ENCODE data around the gene PIN4. TPM values are rescaled to one million over a fixed set of nuclear protein-coding genes. Genes with fewer than 3 reads are reported as not detected.

The PIN4 gene
- polyA plus RNA-seq, 1 donor from 2014 or later: 49.3 TPM

GRCh38 chrX:72133851-72134546 is 47.6 kb upstream of the PIN4 start:
- no peaks in the 10 kb centered on the region for H4K20me1 ChIP-seq (ENCODE audit: insufficient read depth)
- no peak overlapping the region for H3K4me2 ChIP-seq (ENCODE audit: low read length)
- no peaks in the 10 kb centered on the region for H3K9me2 ChIP-seq (ENCODE audit: insufficient read depth, low read length)
- H3F3A ChIP-seq (ENCODE audit: insufficient read depth, low read length, poor library complexity, severe bottlenecking): no peaks in the 10 kb centered on the region
- H3K9me3 ChIP-seq (ENCODE audit: low read length): no peaks in the 10 kb centered on the region
- H3K79me2 ChIP-seq (replicated peaks; ENCODE audit: insufficient read depth, low read length): no peaks in the 10 kb centered on the region
- H3K9ac ChIP-seq (ENCODE audit: low read length): no peak overlapping the region
- H3K27ac ChIP-seq (ENCODE audit: low read length): no peak overlapping the region
- H3K4me3 ChIP-seq (ENCODE audit: low read length): no peak overlapping the region
- no peaks in the 10 kb centered on the region for H3K27me3 ChIP-seq (ENCODE audit: insufficient read depth, low read depth, low read length)
- TF ChIP-seq TAF1 (IDR thresholded peaks at IDR 0.05; ENCODE audit: low read depth) (no peak), EZH2 (IDR thresholded peaks at IDR 0.05; ENCODE audit: borderline replicate concordance, insufficient read depth, low read length, poor library complexity, severe bottlenecking) (no peak), SMC3 (conservative IDR thresholded peaks at IDR 0.05; ENCODE audit: poor library complexity) (no peak), RAD21 (conservative IDR thresholded peaks at IDR 0.05) (no peak), CTCF (IDR thresholded peaks at IDR 0.05; ENCODE audit: poor library complexity, severe bottlenecking) (no peak), MXI1 (conservative IDR thresholded peaks at IDR 0.05; ENCODE audit: poor library complexity, severe bottlenecking) (no peak), POLR2AphosphoS5 (IDR thresholded peaks at IDR 0.05) (no peak), EP300 (conservative IDR thresholded peaks at IDR 0.05; ENCODE audit: poor library complexity, severe bottlenecking) (no peak), REST (IDR thresholded peaks at IDR 0.05; ENCODE audit: borderline replicate concordance) (no peak)
- H2AFZ ChIP-seq (ENCODE audit: low read depth, low read length): no peak overlapping the region
- H3K36me3 ChIP-seq (ENCODE audit: insufficient read depth, low read length): no peaks in the 10 kb centered on the region

GRCh38 chrX:72137846-72138495 is 43.6 kb upstream of the PIN4 start:
- H3K79me2 ChIP-seq (replicated peaks; ENCODE audit: insufficient read depth, low read length): no peaks in the 10 kb centered on the region
- no peak overlapping the region for H3K4me2 ChIP-seq (ENCODE audit: low read length)
- H3F3A ChIP-seq (ENCODE audit: insufficient read depth, low read length, poor library complexity, severe bottlenecking): no peaks in the 10 kb centered on the region
- no peaks in the 10 kb centered on the region for H3K9me2 ChIP-seq (ENCODE audit: insufficient read depth, low read length)
- TF ChIP-seq TAF1 (IDR thresholded peaks at IDR 0.05; ENCODE audit: low read depth): no peak
- no peak for TF ChIP-seq CTCF (IDR thresholded peaks at IDR 0.05; ENCODE audit: poor library complexity, severe bottlenecking)
- TF ChIP-seq RAD21 (conservative IDR thresholded peaks at IDR 0.05): no peak
- TF ChIP-seq SMC3 (conservative IDR thresholded peaks at IDR 0.05; ENCODE audit: poor library complexity): no peak
- no peak for TF ChIP-seq POLR2AphosphoS5 (IDR thresholded peaks at IDR 0.05)
- TF ChIP-seq REST (IDR thresholded peaks at IDR 0.05; ENCODE audit: borderline replicate concordance): no peak
- TF ChIP-seq MXI1 (conservative IDR thresholded peaks at IDR 0.05; ENCODE audit: poor library complexity, severe bottlenecking): no peak
- TF ChIP-seq EZH2 (IDR thresholded peaks at IDR 0.05; ENCODE audit: borderline replicate concordance, insufficient read depth, low read length, poor library complexity, severe bottlenecking): no peak
- TF ChIP-seq EP300 (conservative IDR thresholded peaks at IDR 0.05; ENCODE audit: poor library complexity, severe bottlenecking): no peak
- no peak overlapping the region for H3K9ac ChIP-seq (ENCODE audit: low read length)
- H3K36me3 ChIP-seq (ENCODE audit: insufficient read depth, low read length): no peaks in the 10 kb centered on the region
- no peak overlapping the region for H3K27ac ChIP-seq (ENCODE audit: low read length)
- no peaks in the 10 kb centered on the region for H4K20me1 ChIP-seq (ENCODE audit: insufficient read depth)
- H2AFZ ChIP-seq (ENCODE audit: low read depth, low read length): no peak overlapping the region
- H3K27me3 ChIP-seq (ENCODE audit: insufficient read depth, low read depth, low read length): no peaks in the 10 kb centered on the region
- no peaks in the 10 kb centered on the region for H3K9me3 ChIP-seq (ENCODE audit: low read length)
- no peak overlapping the region for H3K4me3 ChIP-seq (ENCODE audit: low read length)
